Endothelial cell of umbilical vein (primary cell): ENCODE measurements around the gene UBAP1. TPM values are rescaled to one million over a fixed set of nuclear protein-coding genes. Genes with fewer than 3 reads are reported as not detected.
A peak's percentile ranks its signal among the peaks of the same experiment; 100 is the strongest.

Experiments used
- BruUV-seq: library from RNA; stranded (reverse); fragments of 400-500 nt; replicated peaks from 2 replicates; lab custom pipeline; 2021; lab: Mats Ljungman, UMichigan
- CTCF ChIA-PET: fragments of 300-600, 350-600 bp; sonication (Branson Sonifier 250); formaldehyde crosslinking; loops from one replicate; lab custom pipeline; 2021; ENCODE audit warnings: antibody characterized with exemption, inconsistent platforms; lab: Charles Lee
- POLR2A ChIA-PET: fragments of 300-600, 350-600 bp; sonication (Branson Sonifier 250); formaldehyde crosslinking; loops from one replicate; lab custom pipeline; 2021; ENCODE audit warnings: antibody characterized with exemption, inconsistent platforms; lab: Charles Lee
- DNase-seq: peaks from one replicate; pipeline ENCODE4 v3.0.0-alpha.2; 2011; ENCODE audit warnings: low read depth, low spot score
- FAIRE-seq: peaks from 2 replicates; lab custom pipeline; 2011; peaks lifted over from hg19 to GRCh38; lab: Jason Lieb, UNC
- H2AFZ ChIP-seq: 2 replicates; pipeline ENCODE4 v1.6.0; 2012; ENCODE audit warnings: low read depth, low read length, control low read depth, inconsistent platforms
- H3K27ac ChIP-seq: 2 replicates; pipeline ENCODE4 v1.5.1; 2011; ENCODE audit warnings: low read depth, mild to moderate bottlenecking, control low read depth, low read length, moderate library complexity; ENCODE audit not compliant: insufficient read depth
- H3K27me3 ChIP-seq, 2 experiments: 2 replicates each; pipeline versions ENCODE4 v1.6.0 to v1.6.1; 2011; ENCODE audit warnings: low read length in 2 of 2, mixed read lengths in 1 of 2; ENCODE audit not compliant: control insufficient read depth in 2 of 2, insufficient read depth in 2 of 2
- H3K36me3 ChIP-seq, 2 experiments: 2 replicates in 1 of 2; 3 replicates in 1 of 2; pipeline ENCODE4 v1.5.1; 2011; ENCODE audit warnings: low read length in 2 of 2, mild to moderate bottlenecking in 1 of 2, moderate library complexity in 1 of 2; ENCODE audit not compliant: control insufficient read depth in 2 of 2, insufficient read depth in 2 of 2; ENCODE audit errors: extremely low read depth in 1 of 2
- H3K4me1 ChIP-seq: 3 replicates; pipeline ENCODE4 v1.5.1; 2011; ENCODE audit warnings: mild to moderate bottlenecking, low read length; ENCODE audit not compliant: control insufficient read depth, insufficient read depth; ENCODE audit errors: extremely low read depth
- H3K4me2 ChIP-seq: 2 replicates; pipeline ENCODE4 v1.6.1; 2011; ENCODE audit warnings: low read length, control low read depth, mixed read lengths; ENCODE audit not compliant: insufficient read depth
- H3K4me3 ChIP-seq, 3 experiments: fragments of 200-600 bp in 1 of 3; sonication (generic), shearing (Covaris generic) in 1 of 3; replicated peaks in 1 of 3; 2 replicates each; pipeline ENCODE4 v1.5.1; 2011 to 2016; ENCODE audit warnings: control low read depth in 3 of 3, low read length in 3 of 3, mild to moderate bottlenecking in 2 of 3, inconsistent platforms in 1 of 3, low read depth in 1 of 3, moderate library complexity in 1 of 3; ENCODE audit not compliant: insufficient read depth in 1 of 3
- H3K79me2 ChIP-seq: 2 replicates; pipeline ENCODE4 v1.6.0; 2012; ENCODE audit warnings: low read length, inconsistent platforms; ENCODE audit not compliant: control insufficient read depth, insufficient read depth
- H3K9ac ChIP-seq: replicated peaks from 2 replicates; pipeline ENCODE3; 2011; ENCODE audit warnings: low read length, control low read depth; ENCODE audit not compliant: insufficient read depth; ENCODE audit errors: extremely low read depth
- H3K9me1 ChIP-seq: replicated peaks from 3 replicates; pipeline ENCODE4 v1.6.0; 2011; ENCODE audit warnings: mild to moderate bottlenecking, low read length; ENCODE audit not compliant: control insufficient read depth, insufficient read depth; ENCODE audit errors: extremely low read depth
- H3K9me3 ChIP-seq: replicated peaks from 2 replicates; pipeline ENCODE4 v1.5.1; 2012; ENCODE audit warnings: low read length, inconsistent platforms; ENCODE audit not compliant: control insufficient read depth, insufficient read depth
- H4K20me1 ChIP-seq: replicated peaks from 2 replicates; pipeline ENCODE3; 2011; ENCODE audit warnings: mild to moderate bottlenecking, low read length; ENCODE audit not compliant: control insufficient read depth, insufficient read depth; ENCODE audit errors: extremely low read depth
- EZH2 ChIP-seq: IDR thresholded peaks from 2 replicates; pipeline ENCODE4 v1.6.1; 2012; ENCODE audit warnings: borderline replicate concordance, low read depth, mild to moderate bottlenecking, moderate library complexity, low read length, inconsistent platforms; ENCODE audit not compliant: severe bottlenecking
- FOS ChIP-seq: IDR thresholded peaks from 2 replicates; pipeline ENCODE4 v1.6.1; 2011; ENCODE audit warnings: mild to moderate bottlenecking, low read length, moderate library complexity, borderline replicate concordance; ENCODE audit not compliant: insufficient read depth
- GATA2 ChIP-seq: IDR thresholded peaks from 2 replicates; pipeline ENCODE4 v1.7.0; 2011; ENCODE audit warnings: low read depth, mild to moderate bottlenecking, moderate library complexity, mixed read lengths, low read length; ENCODE audit not compliant: insufficient read length, insufficient read depth
- JUN ChIP-seq: IDR thresholded peaks from 2 replicates; pipeline ENCODE4 v1.6.1; 2011; ENCODE audit warnings: borderline replicate concordance, low read depth; ENCODE audit not compliant: insufficient read length, insufficient read depth
- MYC ChIP-seq: IDR thresholded peaks from one replicate; pipeline ENCODE4 v1.6.1; 2011; ENCODE audit warnings: mild to moderate bottlenecking, low read depth, low read length
- POLR2A ChIP-seq: IDR thresholded peaks from 2 replicates; pipeline ENCODE4 v1.6.1; 2012; ENCODE audit warnings: low read depth, mild to moderate bottlenecking, control low read depth, low read length
- POLR2AphosphoS5 ChIP-seq: IDR thresholded peaks from 2 replicates; pipeline ENCODE4 v1.6.1; 2012; ENCODE audit warnings: low read depth, mild to moderate bottlenecking, control low read depth, low read length, moderate library complexity; ENCODE audit not compliant: insufficient read depth
- dilution Hi-C: fragments of 300-500 bp; cut with MboI; formaldehyde crosslinking; loops from one replicate; pipeline ENCODE4 v1.15.0; 2019; ENCODE audit warnings: low sequenced_read_pairs; ENCODE audit not compliant: extremely low pct_ligation_motif_present
- intact Hi-C: fragments of 100-400 bp; cut with micrococcal nuclease; formaldehyde crosslinking; loops from one replicate; pipeline ENCODE4 v1.10.0; 2022
- polyA plus RNA-seq, 4 experiments: library from polyadenylated mRNA; depleted of rRNA in 3 of 4; stranded (reverse) in 3 of 4; unstranded in 1 of 4; fragments of >200 nt; gene quantifications; 2 replicates each; pipeline versions ENCODE4 v1.2.1 to v1.2.3, GENCODE V29; 2011 to 2012; ENCODE audit warnings: missing spikeins in 1 of 4
- total RNA-seq: library from RNA; stranded (reverse); gene quantifications from 2 replicates; pipeline ENCODE4 v1.2.3, GENCODE V29; 2021
- TF ChIP-seq, protein P1 (sequence below), 2 donors: IDR thresholded peaks; 1 replicate in 1 of 2; 2 replicates in 1 of 2; pipeline ENCODE4 v1.5.1; 2011; ENCODE audit warnings: low read length in 2 of 2, mild to moderate bottlenecking in 2 of 2, moderate library complexity in 2 of 2, control low read depth in 1 of 2, inconsistent platforms in 1 of 2, low read depth in 1 of 2; ENCODE audit not compliant: insufficient read depth in 1 of 2; ENCODE audit errors: extremely low read depth in 1 of 2
- TF ChIP-seq, protein P2 (sequence below): IDR thresholded peaks from 2 replicates; pipeline ENCODE4 v1.6.1; 2011; ENCODE audit not compliant: insufficient read depth, insufficient read length

Gene UBAP1
- total and polyA plus RNA-seq, 2 donors (not counting 3 experiments of a cell fraction or from before 2014, with no cell fraction given) = 38.8 TPM

DNA sequence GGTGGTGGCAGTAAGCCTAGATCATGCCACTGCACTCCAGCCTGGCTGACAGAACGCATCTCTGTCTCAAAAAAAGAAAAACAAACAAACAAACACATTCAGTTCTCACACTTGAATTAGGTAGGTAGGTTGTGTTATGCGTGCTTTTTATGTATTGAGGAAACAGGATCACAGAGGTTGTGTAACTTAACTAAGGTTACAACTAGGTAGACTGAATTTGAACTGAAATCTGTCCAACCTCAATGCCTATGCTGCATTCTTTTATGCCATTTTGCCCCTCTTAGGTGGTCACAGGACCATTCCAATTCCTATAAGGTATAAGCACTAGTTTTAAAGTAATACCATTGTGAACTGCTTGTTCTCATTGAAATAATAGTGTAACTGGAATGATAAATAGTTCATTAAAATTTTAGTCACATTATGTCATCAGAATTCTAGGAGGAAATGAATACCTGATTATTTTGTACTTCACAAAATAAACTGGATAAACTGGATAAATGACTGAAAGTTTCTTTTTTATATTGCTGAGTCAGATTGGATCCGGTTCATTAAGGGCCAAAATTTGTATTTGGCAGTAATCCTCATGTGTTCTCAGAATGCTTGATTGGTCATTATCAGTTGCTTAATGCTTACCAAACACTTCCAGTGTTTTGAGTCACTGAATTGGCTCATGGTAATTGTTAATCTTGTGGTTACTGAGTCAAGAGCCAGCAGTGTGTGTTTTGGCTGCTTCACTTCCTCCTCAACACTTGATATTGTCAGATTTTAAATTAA lies 7.1 kb downstream of the UBAP1 start:
- Histone ChIP-seq H3K9me3 (no peaks in the 10 kb centered on the region), H3K4me1 (peaks cover 20% of the 10 kb centered on the region), H2AFZ (no peak overlapping the region), H4K20me1 (no peaks in the 10 kb centered on the region), H3K9me1 (no peaks in the 10 kb centered on the region), H3K4me3 (peak overlapping the region in 1 of 3 experiments; percentile 34), H3K27me3 (no peaks in the 10 kb centered on the region), H3K36me3 (peaks cover 0 to 4% of the 10 kb centered on the region in 2 experiments), H3K4me2 (peak overlapping the region; percentile 80), H3K79me2 (peaks cover 72% of the 10 kb centered on the region), H3K27ac (peak overlapping the region; percentile 50), H3K9ac (peak overlapping the region; percentile 47)
- CTCF ChIA-PET = no interaction called here
- intact Hi-C loops (loop anchor here (2.0 to 10.0 kb wide), 3 partner anchors 49 to 67 kb away; partner anchors contain the start of gene DCAF12), dilution Hi-C loops (no loop called here)
- peak; percentile 92 for DNase-seq
- POLR2A ChIA-PET = interaction anchor here (0.7 kb wide), 1 partner anchor 68 kb away, joined by 3 read pairs; no protein-coding TSS in a partner anchor
- BruUV-seq = TSS peak; percentile 55
- FAIRE-seq = peak; percentile 89
- TF ChIP-seq FOS (peak; percentile 88), POLR2AphosphoS5 (peak; percentile 92), MYC (no peak), EZH2 (no peak), GATA2 (peak; percentile 79), POLR2A (peak; percentile 63), JUN (peak; percentile 75)
- TF ChIP-seq, protein P1, sequence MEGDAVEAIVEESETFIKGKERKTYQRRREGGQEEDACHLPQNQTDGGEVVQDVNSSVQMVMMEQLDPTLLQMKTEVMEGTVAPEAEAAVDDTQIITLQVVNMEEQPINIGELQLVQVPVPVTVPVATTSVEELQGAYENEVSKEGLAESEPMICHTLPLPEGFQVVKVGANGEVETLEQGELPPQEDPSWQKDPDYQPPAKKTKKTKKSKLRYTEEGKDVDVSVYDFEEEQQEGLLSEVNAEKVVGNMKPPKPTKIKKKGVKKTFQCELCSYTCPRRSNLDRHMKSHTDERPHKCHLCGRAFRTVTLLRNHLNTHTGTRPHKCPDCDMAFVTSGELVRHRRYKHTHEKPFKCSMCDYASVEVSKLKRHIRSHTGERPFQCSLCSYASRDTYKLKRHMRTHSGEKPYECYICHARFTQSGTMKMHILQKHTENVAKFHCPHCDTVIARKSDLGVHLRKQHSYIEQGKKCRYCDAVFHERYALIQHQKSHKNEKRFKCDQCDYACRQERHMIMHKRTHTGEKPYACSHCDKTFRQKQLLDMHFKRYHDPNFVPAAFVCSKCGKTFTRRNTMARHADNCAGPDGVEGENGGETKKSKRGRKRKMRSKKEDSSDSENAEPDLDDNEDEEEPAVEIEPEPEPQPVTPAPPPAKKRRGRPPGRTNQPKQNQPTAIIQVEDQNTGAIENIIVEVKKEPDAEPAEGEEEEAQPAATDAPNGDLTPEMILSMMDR (IDR thresholded peaks at IDR 0.05; ENCODE audit: extremely low read depth in 1 of 2, insufficient read depth in 1 of 2, low read depth in 1 of 2, low read length in 2 of 2) = no peak
- TF ChIP-seq, protein P2, sequence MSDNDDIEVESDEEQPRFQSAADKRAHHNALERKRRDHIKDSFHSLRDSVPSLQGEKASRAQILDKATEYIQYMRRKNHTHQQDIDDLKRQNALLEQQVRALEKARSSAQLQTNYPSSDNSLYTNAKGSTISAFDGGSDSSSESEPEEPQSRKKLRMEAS = no peak
